HEK293 (cell line): ENCODE results near the gene KIF23.

Source experiments
- CTCF ChIA-PET: fragments of 350-600 bp; formaldehyde crosslinking; extraction: SDS; loops from one replicate; lab custom pipeline; 2021; ENCODE audit warnings: antibody characterized with exemption; lab: Yijun Ruan, JAX
- POLR2A ChIA-PET: fragments of 300-600 bp; formaldehyde crosslinking; extraction: SDS; loops from one replicate; lab custom pipeline; 2020; ENCODE audit warnings: antibody characterized with exemption, inconsistent platforms; lab: Yijun Ruan, JAX
- H3K27ac ChIP-seq: fragments of 200-500 bp; sonication (Bioruptor generic); 2 replicates; pipeline ENCODE4 v1.5.1; 2014; ENCODE audit warnings: low read depth, low read length, control low read depth, inconsistent platforms; ENCODE audit errors: extremely low read depth
- H3K36me3 ChIP-seq, 2 experiments: fragments of 200-500 bp in 1 of 2; sonication (Bioruptor generic) in 1 of 2; 1 replicate in 1 of 2; 2 replicates in 1 of 2; pipeline ENCODE4 v1.5.1; 2014 to 2017; ENCODE audit warnings: inconsistent platforms in 2 of 2, low read length in 2 of 2; ENCODE audit not compliant: control insufficient read depth in 2 of 2, insufficient read depth in 1 of 2
- H3K4me1 ChIP-seq: fragments of 200-500 bp; sonication (Bioruptor generic); 2 replicates; pipeline ENCODE4 v1.5.1; 2014; ENCODE audit warnings: mild to moderate bottlenecking, low read length, inconsistent platforms; ENCODE audit not compliant: control insufficient read depth, insufficient read depth
- H3K4me3 ChIP-seq: 2 replicates; pipeline ENCODE4 v1.5.1; 2011; ENCODE audit warnings: low read depth, mild to moderate bottlenecking, control low read depth, low read length, moderate library complexity
- H3K9me3 ChIP-seq: fragments of 200-500 bp; sonication (Bioruptor generic); 2 replicates; pipeline ENCODE4 v1.5.1; 2014; ENCODE audit warnings: low read depth, low read length, inconsistent platforms; ENCODE audit not compliant: control insufficient read depth, insufficient read depth
- CTCF ChIP-seq: fragments of 450-650 bp; formaldehyde crosslinking; IDR thresholded peaks from 2 replicates; pipeline ENCODE4 v1.5.1; 2016; ENCODE audit warnings: missing biosample characterization, missing genetic modification characterization
- FEZF1 ChIP-seq: fragments of 450-650 bp; formaldehyde crosslinking; IDR thresholded peaks from 2 replicates; pipeline ENCODE4 v1.5.1; 2016; ENCODE audit warnings: missing biosample characterization, missing genetic modification characterization
- GFI1B ChIP-seq: fragments of 450-650 bp; formaldehyde crosslinking; IDR thresholded peaks from 2 replicates; pipeline ENCODE4 v1.5.1; 2016; ENCODE audit warnings: missing biosample characterization, missing genetic modification characterization
- MZF1 ChIP-seq: fragments of 450-650 bp; formaldehyde crosslinking; IDR thresholded peaks from 2 replicates; pipeline ENCODE4 v1.5.1; 2017; ENCODE audit warnings: missing biosample characterization, missing genetic modification characterization, borderline replicate concordance
- PBX3 ChIP-seq: sonication (generic); formaldehyde crosslinking; IDR thresholded peaks from 2 replicates; pipeline ENCODE4 v1.8.1; 2022; ENCODE audit warnings: mild to moderate bottlenecking, moderate library complexity, missing genetic modification reagents
- PRDM2 ChIP-seq: fragments of 450-650 bp; formaldehyde crosslinking; IDR thresholded peaks from 2 replicates; pipeline ENCODE4 v1.5.1; 2016; ENCODE audit warnings: missing biosample characterization, missing genetic modification characterization, borderline replicate concordance
- RBAK ChIP-seq: fragments of 450-650 bp; formaldehyde crosslinking; IDR thresholded peaks from 2 replicates; pipeline ENCODE4 v1.5.1; 2016; ENCODE audit warnings: missing biosample characterization, missing genetic modification characterization
- SCRT2 ChIP-seq: fragments of 450-650 bp; formaldehyde crosslinking; IDR thresholded peaks from 2 replicates; pipeline ENCODE4 v1.5.1; 2016; ENCODE audit warnings: missing biosample characterization, missing genetic modification characterization
- SP3 ChIP-seq: fragments of 450-650 bp; formaldehyde crosslinking; IDR thresholded peaks from 2 replicates; pipeline ENCODE4 v1.5.1; 2016; ENCODE audit warnings: missing biosample characterization, missing genetic modification characterization
- ZNF121 ChIP-seq: fragments of 450-650 bp; formaldehyde crosslinking; IDR thresholded peaks from 2 replicates; pipeline ENCODE4 v1.5.1; 2016; ENCODE audit warnings: missing biosample characterization, missing genetic modification characterization
- ZNF202 ChIP-seq: fragments of 450-650 bp; formaldehyde crosslinking; IDR thresholded peaks from 2 replicates; pipeline ENCODE4 v1.5.1; 2016; ENCODE audit warnings: missing biosample characterization, missing genetic modification characterization, borderline replicate concordance
- ZNF214 ChIP-seq: fragments of 450-650 bp; formaldehyde crosslinking; IDR thresholded peaks from 2 replicates; pipeline ENCODE4 v1.5.1; 2017; ENCODE audit warnings: missing biosample characterization, mild to moderate bottlenecking, missing genetic modification characterization, borderline replicate concordance
- ZNF23 ChIP-seq: fragments of 450-650 bp; formaldehyde crosslinking; IDR thresholded peaks from 2 replicates; pipeline ENCODE4 v1.5.1; 2016; ENCODE audit warnings: missing biosample characterization, missing genetic modification characterization, borderline replicate concordance
- ZNF280D ChIP-seq: fragments of 450-650 bp; formaldehyde crosslinking; IDR thresholded peaks from 2 replicates; pipeline ENCODE4 v1.5.1; 2016; ENCODE audit warnings: missing biosample characterization, missing genetic modification characterization

The KIF23 gene

GRCh38 chr15:69405110-69405509, 9.0 kb upstream of the KIF23 start:
- ChIA-PET POLR2A (interaction anchor here (3.7 kb wide), 1 partner anchor 9 kb away, joined by 11 read pairs; the partner anchor contains the start of gene KIF23), CTCF (interaction anchor here (0.9 to 3.9 kb wide), 3 partner anchors 11 to 102 kb away, joined by 3 to 31 read pairs (median 5); no protein-coding TSS in a partner anchor)
- Histone ChIP-seq H3K27ac (no peak overlapping the region), H3K4me1 (no peaks in the 10 kb centered on the region), H3K4me3 (no peak overlapping the region), H3K9me3 (no peaks in the 10 kb centered on the region), H3K36me3 (no peaks in the 10 kb centered on the region)
- TF ChIP-seq ZNF121 (tag by site-specific recombination): no peak
- TF ChIP-seq CTCF (tag by site-specific recombination): no peak
- TF ChIP-seq PBX3 (CRISPR knock-in tag): no peak
- no peak for TF ChIP-seq SP3 (tag by site-specific recombination)
- no peak for TF ChIP-seq ZNF280D
- no peak for TF ChIP-seq SCRT2 (tag by site-specific recombination)
- TF ChIP-seq ZNF23: no peak
- no peak for TF ChIP-seq PRDM2 (tag by site-specific recombination)
- TF ChIP-seq ZNF214 (tag by site-specific recombination): no peak
- no peak for TF ChIP-seq RBAK
- TF ChIP-seq FEZF1 (tag by site-specific recombination): no peak
- no peak for TF ChIP-seq GFI1B (tag by site-specific recombination)
- no peak for TF ChIP-seq MZF1 (tag by site-specific recombination)
- TF ChIP-seq ZNF202 (tag by site-specific recombination): no peak
